NCI-H2227 (cell line): ENCODE results near the gene UNC13C.

Experiments used
- DNase-seq: peaks from one replicate; lab custom pipeline; 2025; ENCODE audit not compliant: unreplicated experiment; lab: John Stamatoyannopoulos, UW

UNC13C gene

DNA sequence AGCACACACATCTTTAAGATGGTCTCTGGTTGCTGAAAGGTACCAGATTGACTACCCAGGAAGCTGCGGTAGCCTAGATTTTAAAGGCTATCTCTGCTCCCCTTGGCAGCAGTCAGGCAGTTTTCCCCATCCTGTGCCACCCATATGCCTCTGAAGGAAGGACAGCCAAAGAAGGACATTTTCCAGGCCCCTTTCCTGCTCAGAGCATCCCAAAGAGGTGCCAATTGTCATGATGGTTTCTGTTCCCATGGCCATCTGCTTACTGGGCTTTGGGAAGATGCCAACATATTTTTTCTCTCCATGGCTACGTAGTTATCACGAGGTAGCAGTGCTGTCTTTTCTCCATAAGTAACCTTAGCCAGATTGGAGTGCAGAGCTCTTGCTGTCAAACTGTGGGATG is 39.7 kb downstream of the UNC13C start:
- no peak for DNase-seq

DNA sequence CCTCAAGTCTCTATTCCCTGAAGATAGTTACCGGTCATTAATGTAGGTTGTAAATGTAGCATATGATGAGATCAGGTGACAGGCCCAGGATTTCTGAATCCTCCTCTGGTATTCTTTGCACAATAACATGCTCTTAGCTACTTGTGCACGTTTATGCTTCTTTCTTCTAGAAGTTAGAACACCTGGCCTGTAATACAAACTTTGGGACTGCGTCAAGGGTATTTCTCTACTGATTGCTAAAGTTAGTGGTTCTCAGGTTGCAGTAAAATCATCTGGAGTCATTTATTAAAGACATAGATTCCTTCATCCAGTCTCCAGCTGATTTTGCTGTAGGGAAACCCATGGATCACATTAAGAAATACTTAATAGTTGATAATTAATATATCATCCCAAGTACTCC is 48.0 kb downstream of the UNC13C start:
- no peak for DNase-seq

DNA sequence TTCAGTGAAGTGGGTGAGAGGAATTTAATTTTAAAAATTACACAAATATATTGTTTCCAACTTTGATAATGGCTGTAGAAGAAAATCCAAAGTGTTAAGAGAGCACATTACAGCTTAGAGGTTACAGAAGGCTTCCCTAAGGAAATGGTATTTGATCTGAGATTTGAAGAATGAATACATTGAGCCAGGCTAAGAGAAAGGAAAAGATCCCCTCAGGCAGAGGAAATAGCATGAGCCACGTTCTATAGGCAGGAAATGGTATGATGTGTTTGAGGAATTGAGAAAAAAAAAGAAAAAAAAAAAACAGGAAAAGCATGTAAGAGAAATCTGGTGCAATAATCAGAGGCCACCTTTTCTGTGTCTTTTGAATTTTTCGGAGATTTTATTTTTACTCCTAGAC is 48.6 kb downstream of the UNC13C start:
- DNase-seq: no peak

DNA sequence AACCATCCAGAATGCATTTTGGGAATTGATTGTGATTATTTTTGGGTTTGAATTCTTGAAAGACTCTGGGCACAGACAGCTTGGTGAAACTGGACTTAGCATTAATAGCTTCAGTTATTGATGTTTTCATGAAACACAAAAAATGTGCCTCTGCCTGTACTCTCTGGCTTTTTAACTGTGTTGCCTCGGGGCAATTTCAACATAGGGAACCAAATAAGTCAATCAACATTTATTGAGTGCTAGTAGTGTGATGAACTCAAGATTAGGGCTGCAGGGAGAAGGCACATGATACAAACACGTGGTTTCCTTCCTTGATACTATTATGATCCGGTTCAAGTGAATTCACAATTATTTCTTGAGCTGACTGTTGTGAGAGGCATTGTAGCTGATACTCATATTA is 50.8 kb downstream of the UNC13C start:
- DNase-seq: no peak

GRCh38 chr15:54032066-54032465 is 53.8 kb downstream of the UNC13C start:
- DNase-seq: no peak

DNA sequence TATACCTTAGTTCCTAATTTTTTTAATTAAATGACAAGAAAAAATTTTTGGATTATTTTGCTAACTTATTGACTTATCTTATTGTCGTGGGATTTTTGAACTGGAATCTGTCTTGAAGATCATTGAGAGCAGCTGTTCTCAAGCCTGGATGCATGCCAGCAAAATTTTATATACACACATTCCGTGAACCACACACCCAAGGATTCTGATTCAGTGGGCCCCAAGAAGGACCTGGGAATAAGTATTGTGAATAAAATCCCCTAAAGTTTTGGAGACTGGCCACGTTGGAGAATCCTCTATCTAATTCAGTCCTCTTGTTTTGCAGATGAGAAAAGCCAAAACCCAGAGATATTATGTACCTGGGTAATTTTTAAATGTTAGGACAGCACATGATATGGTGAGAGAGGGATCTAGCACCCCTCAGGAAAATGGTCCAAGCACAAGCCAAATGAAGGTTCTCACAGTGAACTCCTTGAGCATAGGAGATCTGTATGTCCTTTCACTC is 55.2 kb downstream of the UNC13C start:
- no peak for DNase-seq

- no peak for DNase-seq
Measured at GRCh38 chr15:54033869-54034458, 55.7 kb downstream of the UNC13C start.

DNA sequence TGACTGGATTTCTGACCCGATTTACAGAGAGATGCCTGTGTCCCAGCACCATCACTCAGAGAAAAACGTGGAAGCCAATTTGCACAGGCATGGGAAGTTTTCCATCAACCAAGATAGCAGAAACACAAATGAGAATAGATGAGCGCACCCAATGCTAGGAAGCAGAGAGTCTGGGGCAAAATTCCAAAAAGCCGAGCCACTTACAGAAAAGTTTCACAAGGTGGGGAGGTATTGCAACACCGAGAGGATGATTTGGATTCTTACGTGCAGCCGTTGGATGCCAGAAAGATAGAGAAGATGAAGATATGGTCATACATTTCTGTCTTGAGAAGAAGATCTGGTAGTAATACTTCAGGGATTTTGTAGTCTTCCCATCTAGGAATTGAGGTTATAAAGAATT is 57.4 kb downstream of the UNC13C start:
- no peak for DNase-seq

GRCh38 chr15:54045397-54045796 is 67.2 kb downstream of the UNC13C start:
- no peak for DNase-seq

DNA sequence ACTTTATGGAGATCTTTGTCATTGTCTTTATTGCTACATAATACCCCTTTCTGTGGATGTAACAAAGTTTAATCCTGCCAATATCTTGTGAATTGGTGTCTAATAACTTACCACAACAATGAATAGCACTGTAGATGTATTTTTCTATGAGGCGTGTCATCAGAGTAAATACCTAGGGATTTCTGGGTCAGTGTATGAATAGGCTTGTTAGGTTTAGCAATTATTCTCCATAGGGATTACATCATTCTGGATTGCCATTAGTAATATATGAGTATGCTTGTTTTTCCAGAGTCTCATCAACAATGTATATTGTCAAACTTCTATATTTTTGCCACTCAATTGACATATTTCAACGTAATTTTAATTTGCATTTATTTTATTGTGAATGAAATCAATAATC is 67.9 kb downstream of the UNC13C start:
- DNase-seq: no peak

GRCh38 chr15:54064365-54064764 is 86.1 kb downstream of the UNC13C start:
- no peak for DNase-seq

GRCh38 chr15:54066403-54066802 is 88.2 kb downstream of the UNC13C start:
- no peak for DNase-seq

DNA sequence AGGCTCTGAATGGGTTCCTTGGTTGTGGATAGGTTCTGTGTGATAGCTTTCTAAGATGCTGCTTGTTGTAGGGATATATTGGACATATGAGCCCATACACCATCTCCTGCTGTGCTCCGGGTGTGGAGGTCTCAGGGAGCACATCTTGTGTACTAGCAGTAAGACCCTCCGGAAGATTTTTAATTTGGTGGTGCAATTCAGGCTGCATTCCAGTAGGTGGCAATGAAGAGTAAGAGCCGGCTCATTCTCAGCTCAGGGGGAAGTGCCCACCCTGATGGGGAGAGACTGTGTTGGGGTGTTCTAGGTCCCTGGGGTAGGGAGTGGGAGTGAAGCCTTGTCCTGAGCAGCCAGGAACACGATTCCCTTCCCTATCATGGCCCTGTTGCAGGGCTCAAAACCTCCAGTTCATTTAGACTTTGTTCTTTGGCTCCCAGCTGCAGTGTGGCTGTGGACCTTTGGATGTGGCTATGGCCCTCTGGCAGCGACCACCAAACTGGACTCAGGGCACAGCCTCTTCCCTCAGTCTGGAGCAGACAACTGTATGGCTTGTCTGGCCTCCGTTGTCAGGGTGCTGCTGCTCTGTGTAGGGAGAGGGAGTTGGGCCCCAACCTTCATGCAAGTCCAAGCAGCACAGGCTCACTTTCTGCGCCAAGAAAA is 104.7 kb downstream of the UNC13C start:
- DNase-seq: peak; percentile 15

DNA sequence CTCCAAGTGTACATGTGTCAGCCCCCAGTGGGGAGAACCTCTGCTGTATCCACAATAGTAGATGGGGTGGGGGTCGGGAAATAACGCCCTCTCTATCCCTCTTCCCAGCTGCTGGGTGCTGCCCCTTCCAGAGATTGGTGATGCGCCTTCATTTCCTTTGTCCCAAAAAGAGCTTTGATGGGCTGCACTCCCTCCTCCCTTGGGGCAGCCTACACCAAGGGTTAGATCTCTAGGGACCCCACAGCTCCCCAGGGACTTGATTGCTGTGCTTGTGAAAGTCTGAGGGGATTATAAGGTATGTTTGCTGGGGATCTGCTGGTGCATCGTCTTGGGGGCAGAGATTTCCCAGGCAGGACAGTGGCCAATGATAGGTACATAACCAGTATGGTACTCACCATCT is 105.3 kb downstream of the UNC13C start:
- DNase-seq: no peak

- no peak for DNase-seq
Measured at GRCh38 chr15:54083991-54084390, 105.8 kb downstream of the UNC13C start.

DNA sequence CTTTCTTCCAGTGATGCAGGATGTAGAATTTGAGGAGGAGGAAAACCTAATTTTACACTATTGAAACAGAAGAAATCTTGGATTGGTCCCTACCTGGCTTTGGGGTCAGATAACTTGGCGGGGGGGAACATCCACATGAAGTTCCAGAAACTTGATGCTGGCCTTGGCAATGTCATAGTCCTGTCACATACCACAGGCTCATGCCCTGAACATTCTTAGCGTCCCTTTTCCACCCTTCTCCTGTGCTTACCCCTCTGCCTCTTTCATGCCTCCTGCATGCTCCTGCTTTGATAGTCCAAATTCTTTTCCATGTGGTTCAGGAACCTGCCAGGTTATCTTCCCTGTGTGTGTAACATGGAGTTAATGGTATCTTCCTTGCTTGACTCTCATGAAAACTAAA is 110.6 kb downstream of the UNC13C start:
- no peak for DNase-seq

DNA sequence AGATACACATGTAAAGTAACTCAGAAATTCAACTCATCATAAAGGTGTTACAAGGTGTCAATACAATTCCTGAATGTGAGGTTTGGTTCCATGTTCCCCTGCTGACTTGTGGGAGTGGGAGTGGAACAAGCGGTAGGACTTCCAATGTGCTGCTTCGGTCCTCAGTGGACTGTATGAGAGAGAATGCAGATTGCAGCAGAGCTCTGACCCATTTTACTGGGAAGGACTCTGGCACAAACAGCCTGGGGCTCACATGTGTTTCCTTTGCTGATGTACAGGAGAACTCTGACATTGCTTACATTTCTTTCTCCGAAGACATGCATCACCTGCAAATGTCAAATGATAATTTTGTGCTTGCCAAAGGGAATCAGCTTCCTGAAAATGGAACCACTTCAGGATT is 111.5 kb downstream of the UNC13C start:
- no peak for DNase-seq

DNA sequence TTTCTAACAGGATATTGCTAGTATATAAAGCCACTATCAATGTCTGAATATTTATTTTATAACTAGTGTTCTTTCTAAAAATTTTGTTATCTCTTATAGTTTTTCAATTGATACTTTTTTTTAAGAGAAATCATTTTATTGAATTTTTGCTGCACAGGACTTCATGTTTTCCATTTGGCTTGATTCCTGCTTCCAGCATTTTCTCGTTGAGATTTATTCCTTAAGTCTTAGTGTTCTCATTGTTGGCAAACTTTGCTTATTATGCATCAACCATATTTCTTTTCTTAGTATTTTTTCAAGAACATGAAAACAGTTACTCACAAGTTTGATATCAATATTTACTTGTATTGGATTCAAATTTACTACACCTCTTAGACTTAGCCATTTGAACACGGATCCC is 113.4 kb downstream of the UNC13C start:
- DNase-seq: no peak

GRCh38 chr15:54094661-54095060 is 116.4 kb downstream of the UNC13C start:
- no peak for DNase-seq

DNA sequence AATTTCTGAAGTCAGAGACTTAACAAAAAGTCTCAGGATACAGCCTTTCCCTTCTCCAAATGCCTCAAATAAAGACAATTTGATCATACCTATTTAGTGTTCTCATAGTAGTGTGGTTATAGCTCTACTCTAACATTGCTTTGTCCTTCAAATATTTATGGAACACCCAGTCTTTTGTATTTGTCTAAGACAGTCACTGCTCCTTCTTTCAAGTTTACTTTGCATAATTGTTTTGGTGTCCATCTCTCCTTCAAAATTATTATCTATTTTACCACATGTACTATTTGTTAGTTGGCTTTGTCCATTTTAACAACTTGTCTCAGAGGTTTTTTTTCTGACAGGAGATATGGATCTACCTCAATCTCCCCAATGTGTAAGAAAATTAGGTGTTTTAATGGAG is 118.8 kb downstream of the UNC13C start:
- DNase-seq: no peak

DNA sequence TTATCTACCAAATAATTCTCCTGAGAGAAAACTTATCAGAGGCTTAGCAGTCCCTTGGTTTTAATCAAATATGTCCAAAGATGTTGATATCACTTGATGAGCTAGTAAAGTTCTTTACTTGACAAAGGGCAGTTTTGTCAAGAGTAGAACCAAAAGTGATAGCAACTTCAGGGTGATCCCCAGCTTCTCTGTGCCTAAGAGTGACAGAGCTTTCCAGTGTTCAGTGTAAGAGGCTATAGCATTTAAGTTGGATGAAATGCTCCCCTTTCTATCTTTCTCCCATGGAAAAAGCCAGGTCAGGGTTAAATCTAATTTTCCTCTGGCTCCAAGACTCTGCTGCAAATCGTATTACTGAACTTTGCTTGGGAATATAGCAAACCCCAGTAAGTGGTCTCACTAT is 120.8 kb downstream of the UNC13C start:
- DNase-seq: no peak

GRCh38 chr15:54101664-54102270 is 123.5 kb downstream of the UNC13C start:
- DNase-seq: no peak

DNA sequence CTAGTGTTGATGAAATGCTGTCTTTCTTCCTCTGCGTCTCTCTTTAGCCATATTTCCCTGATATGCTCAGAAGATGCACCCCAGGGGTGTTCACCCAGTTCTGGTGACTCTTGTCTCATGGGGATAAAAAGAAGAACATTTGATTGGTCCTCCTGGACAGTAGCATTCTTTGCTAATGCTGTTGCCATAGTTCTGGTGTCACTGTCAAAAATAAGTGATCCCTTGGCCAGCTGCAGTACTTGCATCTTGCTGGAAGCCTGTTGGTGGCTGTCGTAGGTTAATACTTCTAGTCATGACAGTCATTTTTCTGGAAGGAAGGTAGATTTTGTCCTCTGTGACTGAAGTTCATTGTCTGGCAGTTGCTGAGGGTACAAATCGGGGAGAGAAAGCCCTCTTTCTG is 124.5 kb downstream of the UNC13C start:
- no peak for DNase-seq
